Measurements from ENCODE around the gene ZNF860. TPM values are rescaled to one million over a fixed set of nuclear protein-coding genes. Genes with fewer than 3 reads are reported as not detected.

The ZNF860 gene
- polyA plus RNA-seq, 1 of the 3 experiments (the other 2 are of a cell fraction), result not detected

DNA sequence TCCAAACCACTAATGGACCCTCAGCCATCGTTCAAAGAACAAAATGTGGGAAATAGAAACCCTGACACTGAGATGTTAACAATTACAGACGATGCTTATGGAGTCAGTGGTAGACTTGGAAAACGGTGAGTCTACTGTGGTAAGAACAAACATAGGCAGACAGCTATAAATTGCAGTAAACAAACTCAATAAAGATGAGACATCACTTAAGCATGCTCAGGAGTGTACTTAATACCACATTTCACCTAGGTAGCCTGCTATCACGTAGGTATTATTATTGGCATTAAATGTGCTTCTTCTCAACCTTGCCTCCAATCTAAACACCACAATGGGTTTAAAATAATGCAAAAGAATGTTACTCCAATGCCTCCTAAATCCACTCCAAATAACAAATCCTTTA lies 3.0 kb upstream of the ZNF860 start:
- Histone ChIP-seq H3F3A (replicated peaks; ENCODE audit: insufficient read depth) (no peaks in the 10 kb centered on the region), H4K20me1 (ENCODE audit: insufficient read depth) (no peaks in the 10 kb centered on the region), H3K9me3 (no peaks in the 10 kb centered on the region), H3K9me2 (no peaks in the 10 kb centered on the region), H3K4me1 (ENCODE audit: control insufficient read depth in 1 of 2, insufficient read depth in 2 of 2, low read depth in 1 of 2, low read length in 1 of 2) (peaks cover 5 to 11% of the 10 kb centered on the region in 2 experiments; a peak in 2 of 4 replicates), H3K27me3 (ENCODE audit: insufficient read depth) (peaks cover 9% of the 10 kb centered on the region; the same call in 1 of the 2 replicates), H3K79me2 (ENCODE audit: insufficient read depth) (no peaks in the 10 kb centered on the region), H3K4me3 (ENCODE audit: low read depth in 2 of 2, low read length in 1 of 2) (no peak overlapping the region), H3K4me2 (no peak overlapping the region), H3K27ac (ENCODE audit: low read depth in 2 of 2, low read length in 1 of 2) (no peak overlapping the region), H2AFZ (ENCODE audit: low read depth) (no peak overlapping the region), H3K9ac (no peak overlapping the region), H3K36me3 (replicated peaks in 1 of 2; ENCODE audit: control insufficient read depth in 1 of 2, insufficient read depth in 2 of 2, low read length in 1 of 2) (no peaks in the 10 kb centered on the region)
- CTCF ChIA-PET, result no interaction called here
- DNase-seq, result no peak
- POLR2A ChIA-PET, result no interaction called here
- 52% methylated on average over 4 of the region's 4 CpGs for WGBS (ENCODE audit: low lambda C conversion rate)
- TF ChIP-seq POLR2AphosphoS5 (IDR thresholded peaks at IDR 0.05; ENCODE audit: low read depth, low read length) (no peak), EZH2phosphoT487 (IDR thresholded peaks at IDR 0.05; ENCODE audit: borderline replicate concordance, low read depth) (no peak), FOXJ3 (CRISPR knock-in tag; IDR thresholded peaks at IDR 0.05) (no peak), RFX5 (IDR thresholded peaks at IDR 0.05; ENCODE audit: low read length) (no peak), ELF1 (IDR thresholded peaks at IDR 0.05) (no peak), FOSL2 (IDR thresholded peaks at IDR 0.05; ENCODE audit: borderline replicate concordance, low read depth) (no peak), EP300 (IDR thresholded peaks at IDR 0.05; ENCODE audit: borderline replicate concordance in 1 of 2, low read depth in 1 of 2, low read length in 1 of 2) (no peak), TAF1 (IDR thresholded peaks at IDR 0.05; ENCODE audit: borderline replicate concordance, low read depth, low read length) (no peak), NFIC (IDR thresholded peaks at IDR 0.05; ENCODE audit: borderline replicate concordance) (no peak), MXI1 (IDR thresholded peaks at IDR 0.05; ENCODE audit: low read depth, low read length) (no peak), NRF1 (IDR thresholded peaks at IDR 0.05; ENCODE audit: low read depth, low read length) (no peak), YY1 (IDR thresholded peaks at IDR 0.05; ENCODE audit: low read depth) (no peak), MEF2A (IDR thresholded peaks at IDR 0.05; ENCODE audit: borderline replicate concordance, low read depth) (no peak), TEAD4 (IDR thresholded peaks at IDR 0.05; ENCODE audit: borderline replicate concordance, insufficient read depth) (no peak), JUND (IDR thresholded peaks at IDR 0.05) (no peak), GATA2 (CRISPR knock-in tag; IDR thresholded peaks at IDR 0.05) (no peak)
- TF ChIP-seq, protein P1, sequence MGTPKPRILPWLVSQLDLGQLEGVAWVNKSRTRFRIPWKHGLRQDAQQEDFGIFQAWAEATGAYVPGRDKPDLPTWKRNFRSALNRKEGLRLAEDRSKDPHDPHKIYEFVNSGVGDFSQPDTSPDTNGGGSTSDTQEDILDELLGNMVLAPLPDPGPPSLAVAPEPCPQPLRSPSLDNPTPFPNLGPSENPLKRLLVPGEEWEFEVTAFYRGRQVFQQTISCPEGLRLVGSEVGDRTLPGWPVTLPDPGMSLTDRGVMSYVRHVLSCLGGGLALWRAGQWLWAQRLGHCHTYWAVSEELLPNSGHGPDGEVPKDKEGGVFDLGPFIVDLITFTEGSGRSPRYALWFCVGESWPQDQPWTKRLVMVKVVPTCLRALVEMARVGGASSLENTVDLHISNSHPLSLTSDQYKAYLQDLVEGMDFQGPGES (IDR thresholded peaks at IDR 0.05; ENCODE audit: low read depth, low read length), result no peak
- TF ChIP-seq, protein P2, sequence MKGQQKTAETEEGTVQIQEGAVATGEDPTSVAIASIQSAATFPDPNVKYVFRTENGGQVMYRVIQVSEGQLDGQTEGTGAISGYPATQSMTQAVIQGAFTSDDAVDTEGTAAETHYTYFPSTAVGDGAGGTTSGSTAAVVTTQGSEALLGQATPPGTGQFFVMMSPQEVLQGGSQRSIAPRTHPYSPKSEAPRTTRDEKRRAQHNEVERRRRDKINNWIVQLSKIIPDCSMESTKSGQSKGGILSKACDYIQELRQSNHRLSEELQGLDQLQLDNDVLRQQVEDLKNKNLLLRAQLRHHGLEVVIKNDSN (IDR thresholded peaks at IDR 0.05; ENCODE audit: borderline replicate concordance, low read depth), result no peak
- TF ChIP-seq, protein P3, sequence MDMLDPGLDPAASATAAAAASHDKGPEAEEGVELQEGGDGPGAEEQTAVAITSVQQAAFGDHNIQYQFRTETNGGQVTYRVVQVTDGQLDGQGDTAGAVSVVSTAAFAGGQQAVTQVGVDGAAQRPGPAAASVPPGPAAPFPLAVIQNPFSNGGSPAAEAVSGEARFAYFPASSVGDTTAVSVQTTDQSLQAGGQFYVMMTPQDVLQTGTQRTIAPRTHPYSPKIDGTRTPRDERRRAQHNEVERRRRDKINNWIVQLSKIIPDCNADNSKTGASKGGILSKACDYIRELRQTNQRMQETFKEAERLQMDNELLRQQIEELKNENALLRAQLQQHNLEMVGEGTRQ (IDR thresholded peaks at IDR 0.05; ENCODE audit: borderline replicate concordance, low read depth, low read length), result no peak
- TF ChIP-seq, protein P4, sequence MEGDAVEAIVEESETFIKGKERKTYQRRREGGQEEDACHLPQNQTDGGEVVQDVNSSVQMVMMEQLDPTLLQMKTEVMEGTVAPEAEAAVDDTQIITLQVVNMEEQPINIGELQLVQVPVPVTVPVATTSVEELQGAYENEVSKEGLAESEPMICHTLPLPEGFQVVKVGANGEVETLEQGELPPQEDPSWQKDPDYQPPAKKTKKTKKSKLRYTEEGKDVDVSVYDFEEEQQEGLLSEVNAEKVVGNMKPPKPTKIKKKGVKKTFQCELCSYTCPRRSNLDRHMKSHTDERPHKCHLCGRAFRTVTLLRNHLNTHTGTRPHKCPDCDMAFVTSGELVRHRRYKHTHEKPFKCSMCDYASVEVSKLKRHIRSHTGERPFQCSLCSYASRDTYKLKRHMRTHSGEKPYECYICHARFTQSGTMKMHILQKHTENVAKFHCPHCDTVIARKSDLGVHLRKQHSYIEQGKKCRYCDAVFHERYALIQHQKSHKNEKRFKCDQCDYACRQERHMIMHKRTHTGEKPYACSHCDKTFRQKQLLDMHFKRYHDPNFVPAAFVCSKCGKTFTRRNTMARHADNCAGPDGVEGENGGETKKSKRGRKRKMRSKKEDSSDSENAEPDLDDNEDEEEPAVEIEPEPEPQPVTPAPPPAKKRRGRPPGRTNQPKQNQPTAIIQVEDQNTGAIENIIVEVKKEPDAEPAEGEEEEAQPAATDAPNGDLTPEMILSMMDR (IDR thresholded peaks at IDR 0.05), result no peak
